Measurements from ENCODE around the gene MIR17HG. TPM values are rescaled to one million over a fixed set of nuclear protein-coding genes. Genes with fewer than 3 reads are reported as not detected.

Gene MIR17HG
- total RNA-seq, 1 experiment from 2014 or later, result 4.0 TPM

DNA sequence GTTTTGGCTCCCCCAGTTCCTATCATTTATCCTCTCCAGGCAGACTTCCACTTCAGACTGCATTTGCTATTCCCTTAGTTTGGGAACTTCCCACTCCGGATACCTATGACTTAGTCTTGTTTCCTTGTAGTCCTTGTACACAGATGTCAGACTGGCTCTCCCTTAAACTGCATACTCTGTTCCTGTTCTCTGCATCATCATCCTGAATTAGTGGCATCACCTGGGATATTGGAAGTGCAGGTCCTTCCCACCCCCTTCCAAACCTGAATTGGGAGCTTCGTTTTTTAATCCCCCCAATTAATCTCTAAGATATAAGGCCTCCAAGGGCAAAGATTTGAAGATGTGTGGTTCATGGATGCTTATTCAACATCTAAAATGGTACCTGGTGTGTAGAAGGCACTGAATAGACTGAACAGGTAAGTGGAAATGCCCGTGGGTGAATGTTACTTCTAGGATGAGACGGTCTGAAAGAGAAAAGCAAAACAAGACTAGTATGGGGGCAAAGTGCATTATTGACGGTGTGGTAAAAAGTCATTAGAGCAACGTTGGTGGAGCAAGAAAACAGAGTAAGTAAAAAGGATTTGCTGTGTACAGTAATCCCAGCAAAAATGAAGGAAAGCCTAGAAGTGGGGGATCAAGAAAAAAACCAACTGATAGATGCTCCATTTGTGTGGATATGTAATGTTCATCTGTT lies 9.6 kb downstream of the MIR17HG start:
- Histone ChIP-seq H3K27me3 (no peaks in the 10 kb centered on the region), H3K36me3 (peaks cover 53% of the 10 kb centered on the region)
- DNase-seq, result no peak

DNA sequence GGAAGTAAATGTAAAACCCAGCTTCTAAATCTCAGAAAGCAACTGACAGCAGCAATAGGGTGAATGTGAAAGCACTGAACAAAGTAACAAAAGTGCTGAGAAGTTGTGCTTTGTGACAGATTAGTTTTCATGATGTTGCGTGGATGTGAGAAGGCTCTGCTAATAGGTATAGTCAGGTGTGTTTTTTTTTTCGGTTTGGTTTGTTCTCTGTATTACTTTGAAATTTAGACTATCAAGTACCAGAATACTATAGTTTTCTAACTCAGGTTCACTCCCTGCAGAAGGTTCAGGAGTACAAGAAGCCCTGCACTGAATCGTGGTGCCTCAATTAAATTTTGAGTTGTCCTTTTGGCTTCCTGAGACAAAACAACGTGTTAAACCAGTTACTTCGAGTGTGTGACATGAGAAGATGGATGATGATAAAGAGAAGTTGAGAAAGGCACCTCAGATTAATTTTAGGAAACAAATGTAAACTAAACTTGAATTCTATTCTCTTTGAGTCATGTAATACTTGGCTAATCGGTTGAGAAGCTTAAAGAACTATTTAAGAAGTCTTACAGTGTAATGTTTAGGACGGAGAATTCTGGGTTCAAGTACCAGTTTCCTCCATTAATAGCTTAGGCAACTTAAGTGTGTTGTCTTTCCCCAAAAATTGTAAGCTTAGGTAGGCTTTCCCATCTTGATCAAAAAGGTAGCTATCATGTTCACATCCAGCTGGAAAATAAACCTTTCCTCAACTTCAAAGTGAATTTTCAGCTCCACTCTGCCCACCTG lies 10.3 kb downstream of the MIR17HG start:
- peaks cover 46% of the 10 kb centered on the region for H3K36me3 ChIP-seq
- no peaks in the 10 kb centered on the region for H3K27me3 ChIP-seq
- DNase-seq, result no peak
- H3K4me3 ChIP-seq, result no peak overlapping the region
- no peaks in the 10 kb centered on the region for H3K9me3 ChIP-seq

More for the DNA sequence above, 9.6 kb downstream of the MIR17HG start:
- H3K9me3 ChIP-seq, result no peaks in the 10 kb centered on the region
- H3K4me3 ChIP-seq, result no peak overlapping the region

- no peaks in the 10 kb centered on the region for H3K9me3 ChIP-seq
These were observed 10.9 kb downstream of the MIR17HG start for GRCh38 chr13:91358387-91358782.

GRCh38 chr13:91359111-91359510 lies 11.6 kb downstream of the MIR17HG start:
- no peak for DNase-seq
- H3K4me3 ChIP-seq, result no peak overlapping the region
- H3K36me3 ChIP-seq, result peaks cover 34% of the 10 kb centered on the region
- no peaks in the 10 kb centered on the region for H3K27me3 ChIP-seq
- no peaks in the 10 kb centered on the region for H3K9me3 ChIP-seq

More at GRCh38 chr13:91358387-91358782, 10.9 kb downstream of the MIR17HG start:
- Histone ChIP-seq H3K36me3 (peaks cover 42% of the 10 kb centered on the region), H3K4me3 (no peak overlapping the region), H3K27me3 (no peaks in the 10 kb centered on the region)
- DNase-seq, result no peak

DNA sequence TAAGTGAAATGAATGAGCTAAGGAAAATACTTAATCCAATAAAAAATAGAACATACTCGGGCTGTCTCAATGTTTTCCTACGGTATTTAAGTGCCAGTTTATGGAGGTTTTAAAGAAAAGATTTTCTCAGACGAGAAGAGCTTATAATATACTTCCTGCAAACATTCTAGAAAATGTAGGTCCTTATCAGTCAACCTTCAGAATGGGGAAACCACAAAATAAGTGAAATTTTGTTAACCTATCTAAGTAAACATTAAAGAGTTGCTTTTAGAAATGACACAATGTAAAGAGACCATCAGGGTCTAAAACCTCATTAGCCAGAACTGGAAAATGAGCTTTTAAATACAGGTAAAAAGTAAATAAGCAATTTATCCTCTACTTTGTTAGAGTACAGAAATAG lies 12.1 kb downstream of the MIR17HG start:
- Histone ChIP-seq H3K9me3 (no peaks in the 10 kb centered on the region), H3K27me3 (no peaks in the 10 kb centered on the region), H3K36me3 (peaks cover 29% of the 10 kb centered on the region), H3K4me3 (no peak overlapping the region)
- no peak for DNase-seq

DNA sequence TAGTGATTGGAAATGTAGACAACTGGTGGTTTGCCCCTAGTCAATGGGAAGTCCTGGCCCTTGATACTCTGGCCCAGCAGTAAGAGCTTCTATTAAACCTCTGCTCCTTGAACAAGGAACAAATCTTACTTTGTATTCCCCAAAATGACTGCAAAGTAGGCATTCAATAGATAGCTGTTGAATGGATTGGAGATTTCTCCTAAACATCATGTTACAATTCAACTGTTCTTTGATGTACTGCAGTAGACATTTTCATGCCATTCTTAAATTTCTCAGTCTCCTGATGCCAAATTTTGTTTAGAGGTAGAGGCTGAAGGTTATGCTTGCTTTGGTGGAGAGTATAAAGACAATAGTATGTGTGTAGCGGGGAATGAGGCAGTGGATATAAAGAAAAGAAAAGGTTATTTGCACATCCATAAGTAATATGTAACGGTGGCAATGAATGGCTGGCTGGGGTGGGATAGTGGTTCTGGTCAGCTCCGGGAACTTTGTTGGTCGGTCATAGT lies 12.8 kb downstream of the MIR17HG start:
- H3K27me3 ChIP-seq, result no peaks in the 10 kb centered on the region
- no peaks in the 10 kb centered on the region for H3K9me3 ChIP-seq
- H3K36me3 ChIP-seq, result peaks cover 22% of the 10 kb centered on the region
- no peak overlapping the region for H3K4me3 ChIP-seq
- DNase-seq, result no peak

- Histone ChIP-seq H3K9me3 (no peaks in the 10 kb centered on the region), H3K36me3 (peaks cover 7% of the 10 kb centered on the region), H3K4me3 (no peak overlapping the region), H3K27me3 (no peaks in the 10 kb centered on the region)
- DNase-seq, result no peak
These were observed 14.3 kb downstream of the MIR17HG start for GRCh38 chr13:91361755-91362271.

DNA sequence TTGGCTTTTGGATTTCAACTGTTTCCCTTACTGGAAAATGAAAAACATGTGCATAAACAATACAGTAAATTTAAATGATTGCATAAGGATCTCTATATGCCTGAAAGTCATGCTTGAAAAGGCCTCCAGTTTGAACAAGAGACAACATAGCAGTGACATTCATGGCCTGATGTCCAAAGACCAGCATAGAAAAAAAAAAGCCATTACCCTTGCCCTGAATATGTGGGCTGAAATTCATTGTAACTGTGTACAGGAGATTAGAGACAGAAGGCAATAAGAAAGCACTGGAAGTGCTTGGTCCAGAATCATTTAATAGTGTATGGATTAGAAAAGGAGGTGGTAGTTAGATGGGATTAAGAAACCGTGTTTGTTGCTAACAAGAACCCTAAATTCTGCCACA lies 15.4 kb downstream of the MIR17HG start:
- Histone ChIP-seq H3K27me3 (no peaks in the 10 kb centered on the region), H3K36me3 (no peaks in the 10 kb centered on the region), H3K4me3 (no peak overlapping the region), H3K9me3 (no peaks in the 10 kb centered on the region)
- no peak for DNase-seq

- H3K36me3 ChIP-seq, result no peaks in the 10 kb centered on the region
- no peak for DNase-seq
- H3K27me3 ChIP-seq, result no peaks in the 10 kb centered on the region
- no peaks in the 10 kb centered on the region for H3K9me3 ChIP-seq
- no peak overlapping the region for H3K4me3 ChIP-seq
These were observed 20.6 kb downstream of the MIR17HG start for GRCh38 chr13:91368101-91368500.

DNA sequence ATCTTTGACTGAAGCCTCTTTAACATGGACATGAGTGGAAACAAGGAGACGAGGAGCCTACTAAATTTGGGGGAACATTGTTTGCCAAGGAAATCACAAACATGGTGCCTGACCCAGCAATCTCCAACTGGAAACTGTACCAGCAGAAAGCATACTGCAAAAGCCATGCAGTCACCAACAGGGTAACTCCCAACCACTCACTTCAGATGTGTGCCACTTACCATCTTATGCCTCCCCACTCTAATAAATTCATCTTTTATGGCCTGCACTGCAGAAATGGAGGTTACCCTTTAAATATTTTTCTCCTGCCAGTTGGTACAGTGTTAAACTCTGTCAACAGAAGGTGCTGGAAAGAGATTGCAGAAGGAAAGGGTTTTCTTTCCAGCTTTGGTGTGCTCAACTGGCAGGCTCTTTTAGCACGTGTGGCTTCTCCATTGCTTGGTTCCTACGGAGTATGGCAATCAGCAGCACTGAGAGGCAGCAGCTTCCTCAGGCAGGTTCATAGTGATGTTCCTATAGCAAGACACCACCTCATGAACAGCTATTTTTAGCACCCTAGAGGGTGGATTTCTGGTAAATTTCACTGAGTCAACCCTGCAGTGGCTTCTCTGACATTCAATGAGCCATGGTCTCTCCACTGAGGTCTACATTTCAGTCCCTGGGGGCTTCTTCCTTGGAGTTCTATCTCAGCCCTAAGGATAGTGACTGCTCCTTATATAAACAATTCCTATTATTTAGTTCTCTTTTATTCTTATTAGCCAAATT lies 21.4 kb downstream of the MIR17HG start:
- DNase-seq, result no peak
- Histone ChIP-seq H3K9me3 (no peaks in the 10 kb centered on the region), H3K27me3 (no peaks in the 10 kb centered on the region), H3K36me3 (no peaks in the 10 kb centered on the region), H3K4me3 (no peak overlapping the region)

- DNase-seq, result no peak
- H3K4me3 ChIP-seq, result no peak overlapping the region
- H3K36me3 ChIP-seq, result no peaks in the 10 kb centered on the region
- H3K27me3 ChIP-seq, result no peaks in the 10 kb centered on the region
- H3K9me3 ChIP-seq, result no peaks in the 10 kb centered on the region
These were observed 21.9 kb downstream of the MIR17HG start for GRCh38 chr13:91369441-91369831.

DNA sequence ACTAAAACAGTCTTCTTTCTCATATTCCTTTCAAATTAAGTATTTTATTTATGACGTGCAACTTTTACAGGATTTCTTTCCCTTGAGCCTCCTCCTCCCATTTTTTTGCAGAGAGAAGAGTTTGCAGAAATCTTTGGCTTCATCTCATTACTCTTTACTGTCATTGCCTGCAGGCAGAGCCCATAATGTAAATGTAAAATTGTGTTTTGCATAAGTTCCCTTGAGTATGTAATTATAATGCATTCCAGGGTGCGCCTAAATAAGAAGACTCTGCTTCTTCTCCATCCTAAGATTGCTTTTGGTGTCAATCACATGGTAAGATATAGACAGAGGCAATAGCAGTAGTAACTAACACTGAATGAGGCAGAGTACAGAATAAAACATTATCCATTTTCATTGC lies 23.0 kb downstream of the MIR17HG start:
- Histone ChIP-seq H3K9me3 (no peaks in the 10 kb centered on the region), H3K27me3 (no peaks in the 10 kb centered on the region), H3K4me3 (no peak overlapping the region), H3K36me3 (no peaks in the 10 kb centered on the region)
- no peak for DNase-seq

DNA sequence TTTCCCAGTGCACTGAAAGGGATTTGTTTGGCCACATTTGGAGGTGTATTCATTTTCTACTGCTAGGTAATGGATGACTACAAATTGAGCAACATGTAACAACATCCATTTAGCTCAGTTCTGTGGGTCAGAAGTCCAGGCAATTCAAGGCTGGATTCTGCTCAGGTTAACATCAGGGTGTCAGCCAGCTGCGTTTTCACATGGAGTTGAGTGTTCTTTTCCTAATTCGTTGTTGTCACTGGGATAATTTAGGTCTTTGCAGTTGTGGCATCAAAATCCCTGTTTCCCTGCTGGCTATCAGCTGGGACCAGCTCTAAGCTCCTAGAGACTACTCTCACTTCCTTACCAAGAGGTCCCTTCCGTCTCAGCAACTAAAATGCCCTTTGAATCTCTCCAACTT lies 25.4 kb downstream of the MIR17HG start:
- Histone ChIP-seq H3K36me3 (no peaks in the 10 kb centered on the region), H3K9me3 (no peaks in the 10 kb centered on the region), H3K4me3 (no peak overlapping the region), H3K27me3 (no peaks in the 10 kb centered on the region)
- no peak for DNase-seq

DNA sequence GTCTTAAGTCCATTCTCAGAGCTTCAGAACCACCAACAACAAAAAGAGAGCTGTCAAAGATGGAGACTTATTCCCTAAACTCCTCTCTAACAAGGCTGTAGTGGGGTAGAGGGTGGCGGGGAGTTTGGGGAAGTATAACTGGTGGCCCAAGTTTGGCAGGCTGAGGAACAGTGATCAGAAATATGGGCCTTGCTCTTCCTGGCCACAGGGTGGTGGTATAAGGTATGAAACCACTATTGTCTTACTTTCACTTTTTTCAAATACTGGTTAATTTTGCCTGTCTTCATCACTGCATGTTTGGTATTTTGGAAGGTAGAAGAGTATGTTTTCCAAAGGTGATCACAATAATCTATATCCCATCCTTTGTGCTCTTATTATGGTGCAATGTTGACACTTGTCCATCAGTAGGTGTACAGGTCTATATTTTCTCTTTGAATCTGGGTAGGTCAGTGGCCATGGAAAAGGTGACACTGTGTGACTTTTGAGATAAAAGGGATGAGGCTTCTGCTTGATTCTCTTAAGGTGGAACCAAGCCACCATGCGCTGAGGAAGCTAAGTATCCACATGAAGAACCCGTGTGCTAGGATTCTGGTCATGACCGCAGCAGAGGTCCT lies 27.7 kb downstream of the MIR17HG start:
- Histone ChIP-seq H3K9me3 (no peaks in the 10 kb centered on the region), H3K36me3 (no peaks in the 10 kb centered on the region), H3K4me3 (no peak overlapping the region), H3K27me3 (no peaks in the 10 kb centered on the region)
- no peak for DNase-seq

GRCh38 chr13:91381371-91381770 lies 33.9 kb downstream of the MIR17HG start:
- Histone ChIP-seq H3K9me3 (no peaks in the 10 kb centered on the region), H3K36me3 (no peaks in the 10 kb centered on the region), H3K4me3 (no peak overlapping the region), H3K27me3 (peaks cover 2% of the 10 kb centered on the region; the same call in 1 of the 2 replicates)
- no peak for DNase-seq

- Histone ChIP-seq H3K36me3 (no peaks in the 10 kb centered on the region), H3K9me3 (no peaks in the 10 kb centered on the region), H3K4me3 (no peak overlapping the region), H3K27me3 (peaks cover 2% of the 10 kb centered on the region; the same call in 1 of the 2 replicates)
- DNase-seq, result no peak
These were observed 36.3 kb downstream of the MIR17HG start for GRCh38 chr13:91383836-91384235.

All from MG63 (cell line).